Measurements from ENCODE around the gene SMIM35.

Gene SMIM35

GRCh38 chr11:117989351-117990102 lies 97.2 kb downstream of the SMIM35 start:
- no peak for TF ChIP-seq CTCF (IDR thresholded peaks at IDR 0.05; ENCODE audit: borderline replicate concordance, control extremely low read depth, extremely low read depth, insufficient read depth, missing control alignments)
- no peak for DNase-seq (ENCODE audit: low spot score)
- in situ Hi-C loops (cut with MboI; ENCODE audit: low sequenced_read_pairs, unreplicated experiment), result no loop called here

- DNase-seq (ENCODE audit: low spot score), result peak; percentile 81
- in situ Hi-C loops (cut with MboI; ENCODE audit: low sequenced_read_pairs, unreplicated experiment), result no loop called here
- TF ChIP-seq CTCF (IDR thresholded peaks at IDR 0.05; ENCODE audit: borderline replicate concordance, control extremely low read depth, extremely low read depth, insufficient read depth, missing control alignments), result no peak
Measured at GRCh38 chr11:117986981-117987574, 99.7 kb downstream of the SMIM35 start.

GRCh38 chr11:117985953-117986887 lies 100.5 kb downstream of the SMIM35 start, which contains the start of gene IL10RA:
TSS of gene IL10RA (plus strand) at chr11:117986394. CDS start at chr11:117986468, 74 bp downstream.
- peak; percentile 97 for DNase-seq (ENCODE audit: low spot score)
- no peak for TF ChIP-seq CTCF (IDR thresholded peaks at IDR 0.05; ENCODE audit: borderline replicate concordance, control extremely low read depth, extremely low read depth, insufficient read depth, missing control alignments)
- in situ Hi-C loops (cut with MboI; ENCODE audit: low sequenced_read_pairs, unreplicated experiment), result no loop called here

GRCh38 chr11:117984476-117984875 lies 102.3 kb downstream of the SMIM35 start:
- no peak for TF ChIP-seq CTCF (IDR thresholded peaks at IDR 0.05; ENCODE audit: borderline replicate concordance, control extremely low read depth, extremely low read depth, insufficient read depth, missing control alignments)
- in situ Hi-C loops (cut with MboI; ENCODE audit: low sequenced_read_pairs, unreplicated experiment), result no loop called here
- DNase-seq (ENCODE audit: low spot score), result no peak

- DNase-seq (ENCODE audit: low spot score), result no peak
- no peak for TF ChIP-seq CTCF (IDR thresholded peaks at IDR 0.05; ENCODE audit: borderline replicate concordance, control extremely low read depth, extremely low read depth, insufficient read depth, missing control alignments)
- in situ Hi-C loops (cut with MboI; ENCODE audit: low sequenced_read_pairs, unreplicated experiment), result no loop called here
Measured at GRCh38 chr11:117983163-117983475, 103.6 kb downstream of the SMIM35 start.

GRCh38 chr11:117980720-117981119 lies 106.0 kb downstream of the SMIM35 start:
- in situ Hi-C loops (cut with MboI; ENCODE audit: low sequenced_read_pairs, unreplicated experiment), result no loop called here
- no peak for DNase-seq (ENCODE audit: low spot score)
- no peak for TF ChIP-seq CTCF (IDR thresholded peaks at IDR 0.05; ENCODE audit: borderline replicate concordance, control extremely low read depth, extremely low read depth, insufficient read depth, missing control alignments)
